Sigmoid colon (tissue), 7 donors: ENCODE results near the gene PDE4D. TPM values are rescaled to one million over a fixed set of nuclear protein-coding genes. Genes with fewer than 3 reads are reported as not detected.
"Not testable (repeated sequence)": the region's sequence is repeated elsewhere in the genome, so short reads cannot be mapped to it uniquely, and the experiment has no call there.

Source experiments
- DNase-seq: peaks from one replicate; pipeline ENCODE4 v3.0.0-alpha.2; 2019
- H3K27ac ChIP-seq, 4 donors: fragments of 200-600 bp; sonication (generic); one replicate each; pipeline ENCODE4 v1.5.1; 2016 to 2019; ENCODE audit warnings: mild to moderate bottlenecking in 1 of 4
- H3K27me3 ChIP-seq, 3 donors: fragments of 200-600 bp; sonication (generic); one replicate each; pipeline ENCODE4 v1.5.1; 2019; ENCODE audit warnings: mild to moderate bottlenecking in 1 of 3
- H3K36me3 ChIP-seq, 4 donors: fragments of 200-600 bp; sonication (generic); one replicate each; pipeline ENCODE4 v1.5.1; 2016 to 2019
- H3K4me1 ChIP-seq, 4 donors: fragments of 200-600 bp; sonication (generic); one replicate each; pipeline ENCODE4 v1.5.1; 2017 to 2019
- H3K4me3 ChIP-seq, 4 donors: fragments of 200-600 bp; sonication (generic); one replicate each; pipeline ENCODE4 v1.5.1; 2017 to 2019; ENCODE audit warnings: mild to moderate bottlenecking in 2 of 4, moderate library complexity in 1 of 4
- H3K9me3 ChIP-seq, 4 donors: fragments of 200-600 bp in 3 of 4; sonication (generic) in 3 of 4; one replicate each; pipeline versions ENCODE4 v1.5.1 to v1.6.1; 2013 to 2019
- EP300 ChIP-seq, 4 donors: sonication (generic); formaldehyde crosslinking; IDR thresholded peaks; one replicate each; pipeline ENCODE4 v1.6.1; 2017; ENCODE audit warnings: antibody characterized with exemption in 4 of 4
- POLR2A ChIP-seq, 2 donors: fragments of 450-650 bp; IDR thresholded peaks; one replicate each; pipeline ENCODE4 v1.6.1; 2016; ENCODE audit warnings: antibody characterized with exemption in 2 of 2, mild to moderate bottlenecking in 2 of 2, moderate library complexity in 2 of 2
- POLR2AphosphoS5 ChIP-seq, 4 donors: sonication (generic); formaldehyde crosslinking; IDR thresholded peaks; one replicate each; pipeline ENCODE4 v1.6.1; 2017; ENCODE audit warnings: antibody characterized with exemption in 4 of 4
- WGBS, 2 donors: extraction: QIAGEN DNeasy Blood & Tissue Kit; methylation state at CpG; one replicate each; pipeline ENCODE4 v1.1.7; 2013; 5-methylcytosine and 5-hydroxymethylcytosine counted together
- intact Hi-C: fragments of 100-400 bp; cut with DNase I; formaldehyde crosslinking; loops from one replicate; pipeline ENCODE4 v1.15.1; 2023
- polyA plus RNA-seq, 3 donors: library from polyadenylated mRNA; stranded (reverse); fragments of 200-250 nt; gene quantifications; one replicate each; pipeline ENCODE4 v1.2.3, GENCODE V29; 2013
- total RNA-seq, 4 donors: library from RNA; depleted of rRNA; stranded (reverse); fragments of >200 nt; gene quantifications; one replicate each; pipeline ENCODE4 v1.1.0, GENCODE V29; 2016
- TF ChIP-seq, protein P1 (sequence below), 4 experiments: fragments of 450-650 bp in 3 of 4; fragments of 200-600 bp in 1 of 4; IDR thresholded peaks; one replicate each; pipeline ENCODE4 v1.5.1; 2016 to 2019; ENCODE audit warnings: antibody characterized with exemption in 4 of 4, mild to moderate bottlenecking in 3 of 4, moderate library complexity in 2 of 4
- donor health status: healthy with polysubstance abuse.
- donor health status: Bipolar disorder and iron deficiency.
- donor health status: healthy.

Gene PDE4D
- total and polyA plus RNA-seq, 7 donors = 6.0 to 289 (median 169) TPM

DNA sequence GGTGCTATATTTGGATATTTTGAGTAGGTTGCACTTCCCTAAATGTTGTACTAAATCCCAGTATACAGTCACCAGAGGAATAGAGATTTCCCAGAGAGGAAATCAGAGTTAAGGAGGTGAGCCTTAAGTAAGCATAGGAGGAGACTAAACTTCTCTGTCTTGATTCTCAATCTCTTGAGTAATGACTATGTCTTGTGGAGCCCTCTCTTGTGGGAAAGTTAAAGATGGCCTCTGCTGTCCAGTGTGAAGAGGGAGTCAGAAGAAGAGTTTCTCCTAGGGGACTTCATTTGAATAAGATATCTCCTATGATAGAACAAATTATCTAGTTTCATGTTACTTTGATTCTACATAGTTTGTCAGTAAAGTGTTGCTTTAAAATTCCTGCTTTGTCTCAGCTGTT, 502.5 kb downstream of the PDE4D start:
- Histone ChIP-seq H3K4me1 (peaks cover 0 to 6% (median 0%) of the 10 kb centered on the region in 4 donors), H3K4me3 (no peak overlapping the region), H3K27me3 (no peaks in the 10 kb centered on the region), H3K9me3 (no peaks in the 10 kb centered on the region), H3K27ac (peak overlapping the region in 3 of 4 donors; percentile 25 to 56 (median 45)), H3K36me3 (no peaks in the 10 kb centered on the region)
- intact Hi-C loops = loop anchor here (1.0 kb wide), 2 partner anchors 282 to 409 kb away; no protein-coding TSS in a partner anchor
- no peak for DNase-seq
- no peak for TF ChIP-seq EP300 (IDR thresholded peaks at IDR 0.05)
- TF ChIP-seq, protein P1, sequence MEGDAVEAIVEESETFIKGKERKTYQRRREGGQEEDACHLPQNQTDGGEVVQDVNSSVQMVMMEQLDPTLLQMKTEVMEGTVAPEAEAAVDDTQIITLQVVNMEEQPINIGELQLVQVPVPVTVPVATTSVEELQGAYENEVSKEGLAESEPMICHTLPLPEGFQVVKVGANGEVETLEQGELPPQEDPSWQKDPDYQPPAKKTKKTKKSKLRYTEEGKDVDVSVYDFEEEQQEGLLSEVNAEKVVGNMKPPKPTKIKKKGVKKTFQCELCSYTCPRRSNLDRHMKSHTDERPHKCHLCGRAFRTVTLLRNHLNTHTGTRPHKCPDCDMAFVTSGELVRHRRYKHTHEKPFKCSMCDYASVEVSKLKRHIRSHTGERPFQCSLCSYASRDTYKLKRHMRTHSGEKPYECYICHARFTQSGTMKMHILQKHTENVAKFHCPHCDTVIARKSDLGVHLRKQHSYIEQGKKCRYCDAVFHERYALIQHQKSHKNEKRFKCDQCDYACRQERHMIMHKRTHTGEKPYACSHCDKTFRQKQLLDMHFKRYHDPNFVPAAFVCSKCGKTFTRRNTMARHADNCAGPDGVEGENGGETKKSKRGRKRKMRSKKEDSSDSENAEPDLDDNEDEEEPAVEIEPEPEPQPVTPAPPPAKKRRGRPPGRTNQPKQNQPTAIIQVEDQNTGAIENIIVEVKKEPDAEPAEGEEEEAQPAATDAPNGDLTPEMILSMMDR (IDR thresholded peaks at IDR 0.05) = no peak
- no peak for TF ChIP-seq POLR2A (IDR thresholded peaks at IDR 0.05)
- no peak for TF ChIP-seq POLR2AphosphoS5 (IDR thresholded peaks at IDR 0.05)

DNA sequence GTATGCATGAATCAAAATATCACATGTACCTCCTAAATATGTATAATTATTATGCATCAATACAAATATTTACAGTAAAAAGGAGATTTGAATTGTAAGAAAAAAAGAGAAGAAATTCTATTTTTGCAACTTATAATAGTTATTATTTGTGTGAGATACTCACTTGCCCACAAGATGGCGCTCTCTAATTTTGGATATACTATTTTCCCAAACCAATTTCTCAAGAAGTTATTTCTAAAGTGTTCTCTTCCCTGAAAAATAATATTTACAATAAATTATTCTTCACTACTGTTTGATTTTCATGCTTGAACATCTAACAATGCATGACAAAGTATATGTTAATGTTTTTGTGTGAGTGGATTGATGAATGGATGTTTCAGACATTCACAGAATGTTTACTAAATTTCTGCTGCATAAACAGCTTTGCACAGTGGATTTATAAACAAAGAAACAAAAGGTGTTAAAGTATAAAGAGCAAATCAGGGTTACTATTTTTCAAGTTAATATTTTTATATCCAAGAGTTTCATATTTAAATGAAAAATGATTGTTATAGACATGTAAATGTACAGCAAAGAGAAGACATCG, 503.4 kb downstream of the PDE4D start:
- 48 to 50% methylated on average over 2 of the region's 2 CpGs for WGBS, 2 donors
- peaks cover 0 to 6% (median 0%) of the 10 kb centered on the region in 4 donors for H3K4me1 ChIP-seq
- TF ChIP-seq, protein P1 (IDR thresholded peaks at IDR 0.05) = peak; percentile 32 to 79 (median 40)
- TF ChIP-seq EP300 (IDR thresholded peaks at IDR 0.05) (no peak), POLR2A (IDR thresholded peaks at IDR 0.05) (no peak), POLR2AphosphoS5 (IDR thresholded peaks at IDR 0.05) (no peak)
- H3K9me3 ChIP-seq = no peaks in the 10 kb centered on the region
- no peak overlapping the region for H3K4me3 ChIP-seq
- intact Hi-C loops = loop anchor here (1.0 kb wide), 2 partner anchors 283 to 410 kb away; no protein-coding TSS in a partner anchor
- no peak for DNase-seq
- H3K27ac ChIP-seq = peak overlapping the region in 1 of 4 donors; percentile 56
- no peaks in the 10 kb centered on the region for H3K36me3 ChIP-seq
- H3K27me3 ChIP-seq = no peaks in the 10 kb centered on the region

DNA sequence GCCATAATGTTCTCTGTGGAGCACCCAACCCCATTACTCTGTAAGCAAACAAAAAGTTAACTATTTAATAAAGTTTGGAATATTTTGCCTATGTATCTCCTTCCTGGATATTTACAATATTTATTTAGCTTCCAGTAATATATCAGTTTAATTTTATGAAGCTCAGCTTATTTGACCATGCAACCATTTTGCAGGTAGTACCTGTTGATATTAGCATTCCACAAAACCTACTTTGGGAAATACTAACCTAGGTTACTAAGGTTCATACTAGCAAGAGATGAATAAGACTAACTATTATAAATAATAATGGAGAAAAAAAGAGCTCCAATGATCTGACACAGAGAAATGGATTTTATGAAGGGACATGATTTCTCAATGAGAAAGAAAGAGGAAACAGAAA, 506.4 kb downstream of the PDE4D start:
- Histone ChIP-seq H3K27me3 (no peaks in the 10 kb centered on the region), H3K36me3 (no peaks in the 10 kb centered on the region), H3K4me1 (peaks cover 0 to 6% (median 0%) of the 10 kb centered on the region in 4 donors), H3K4me3 (no peak overlapping the region), H3K9me3 (no peaks in the 10 kb centered on the region), H3K27ac (no peak overlapping the region)
- no peak for DNase-seq
- TF ChIP-seq, protein P1 (IDR thresholded peaks at IDR 0.05) = no peak
- TF ChIP-seq POLR2A (IDR thresholded peaks at IDR 0.05) = no peak
- no peak for TF ChIP-seq EP300 (IDR thresholded peaks at IDR 0.05)
- TF ChIP-seq POLR2AphosphoS5 (IDR thresholded peaks at IDR 0.05) = no peak
- intact Hi-C loops = no loop called here

DNA sequence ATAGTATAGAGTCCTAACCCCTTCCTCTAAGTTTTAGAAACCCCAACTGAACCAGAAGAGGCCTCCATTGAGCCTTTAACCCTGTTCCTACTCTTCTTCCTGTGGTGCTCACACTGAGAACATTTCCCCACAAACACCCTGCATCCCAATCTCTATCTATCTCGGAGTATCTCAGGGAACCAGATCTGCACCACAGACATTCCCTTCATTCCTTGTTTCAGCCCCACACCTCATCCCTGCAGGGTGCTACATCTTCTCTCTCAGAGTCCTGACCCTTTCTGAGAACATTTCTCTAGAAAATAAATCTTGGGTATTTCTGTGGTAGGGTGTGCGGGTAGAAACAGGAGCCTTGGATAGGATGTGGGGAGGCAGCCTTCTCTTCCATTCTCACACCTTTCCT, 507.8 kb downstream of the PDE4D start:
- WGBS, 2 donors = 69 to 98% methylated on average over 2 of the region's 2 CpGs
- Histone ChIP-seq H3K27ac (no peak overlapping the region), H3K36me3 (no peaks in the 10 kb centered on the region), H3K4me1 (peaks cover 0 to 6% (median 2%) of the 10 kb centered on the region in 4 donors), H3K27me3 (no peaks in the 10 kb centered on the region), H3K9me3 (no peaks in the 10 kb centered on the region), H3K4me3 (no peak overlapping the region)
- TF ChIP-seq POLR2A (IDR thresholded peaks at IDR 0.05) = no peak
- intact Hi-C loops = no loop called here
- no peak for DNase-seq

DNA sequence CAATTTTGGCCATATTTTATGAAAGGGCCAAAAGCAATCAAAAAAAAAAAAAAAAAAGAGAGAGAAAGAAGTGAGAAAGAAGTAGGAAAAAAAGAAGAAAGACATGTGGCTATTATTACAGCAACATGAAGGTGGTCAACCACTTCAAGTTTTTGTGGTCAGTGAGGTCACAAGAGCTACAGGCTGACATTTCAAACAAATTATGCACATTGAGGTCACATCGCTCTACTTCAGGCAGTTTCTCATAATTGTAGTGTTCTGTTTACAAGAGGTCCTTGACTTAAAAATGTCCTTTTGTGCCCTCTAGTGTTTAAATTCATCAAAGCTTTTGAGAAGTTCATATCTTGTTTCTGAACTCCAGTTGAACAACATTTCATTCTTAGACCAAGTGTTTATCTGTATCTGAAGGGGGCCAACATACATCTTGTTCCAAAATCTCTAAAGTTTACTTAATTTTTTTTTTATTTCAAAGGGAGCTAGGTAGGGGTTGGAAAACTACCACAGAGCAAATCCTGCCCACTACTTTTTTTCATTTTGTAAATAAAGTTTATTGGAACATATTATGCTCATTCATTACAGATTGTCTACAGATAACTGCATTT, 513.1 kb downstream of the PDE4D start:
- H3K27me3 ChIP-seq = no peaks in the 10 kb centered on the region
- intact Hi-C loops = loop anchor here (1.0 to 5.0 kb wide), 2 partner anchors 192 to 493 kb away; no protein-coding TSS in a partner anchor
- no peaks in the 10 kb centered on the region for H3K36me3 ChIP-seq
- peaks cover 0 to 20% (median 11%) of the 10 kb centered on the region in 4 donors for H3K4me1 ChIP-seq
- no peaks in the 10 kb centered on the region for H3K9me3 ChIP-seq
- H3K27ac ChIP-seq = peak overlapping the region in 3 of 4 donors; percentile 50 to 62 (median 60)
- TF ChIP-seq POLR2AphosphoS5 (IDR thresholded peaks at IDR 0.05) (peak in 1 of 4 donors; percentile 10), POLR2A (IDR thresholded peaks at IDR 0.05) (no peak)
- TF ChIP-seq, protein P1 (IDR thresholded peaks at IDR 0.05) = peak; percentile 32 to 59 (median 42)
- no peak for DNase-seq
- WGBS, 2 donors = 1 to 4% methylated on average over 1 of the region's 1 CpG
- no peak overlapping the region for H3K4me3 ChIP-seq

DNA sequence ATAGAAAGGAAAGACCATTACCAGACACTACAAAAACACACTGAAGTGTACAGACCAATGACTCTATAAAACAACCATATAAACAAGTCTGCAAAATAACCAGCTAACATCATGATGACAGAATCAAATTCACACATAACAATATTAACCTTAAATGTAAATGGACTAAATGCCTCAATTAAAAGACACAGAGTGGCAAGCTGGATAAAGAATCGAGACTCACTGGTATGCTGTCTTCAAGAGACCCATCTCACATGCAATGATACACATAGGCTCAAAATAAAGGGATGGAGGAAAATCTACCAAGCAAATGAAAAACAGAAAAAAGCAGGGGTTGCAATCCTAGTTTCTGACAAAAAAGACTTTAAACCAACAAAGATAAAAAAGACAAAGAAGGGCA, 519.5 kb downstream of the PDE4D start:
- H3K4me3 ChIP-seq, H3K4me1 ChIP-seq, H3K9me3 ChIP-seq, H3K27ac ChIP-seq, H3K27me3 ChIP-seq, intact Hi-C loops, H3K36me3 ChIP-seq, DNase-seq: not testable (repeated sequence)
- 92 to 94% methylated on average over 1 of the region's 1 CpG for WGBS, 2 donors
